Fibroblast of the conjunctiva (primary cell): ENCODE data around the gene DUSP2.
"Not testable (repeated sequence)": the region's sequence is repeated elsewhere in the genome, so short reads cannot be mapped to it uniquely, and the experiment has no call there.

Experiments
- DNase-seq: peaks from one replicate; pipeline ENCODE4 v3.0.0-alpha.2; 2010; ENCODE audit warnings: low read depth

Gene DUSP2

GRCh38 chr2:96146881-96147592 lies 1.8 kb upstream of the DUSP2 start:
- no peak for DNase-seq

GRCh38 chr2:96146153-96146880 lies 1.1 kb upstream of the DUSP2 start:
- DNase-seq: no peak

GRCh38 chr2:96145848-96146152 lies 560 bp upstream of the DUSP2 start:
- no peak for DNase-seq

- no peak for DNase-seq
Measured at GRCh38 chr2:96144481-96145035, 682 bp downstream of the DUSP2 start.

DNA sequence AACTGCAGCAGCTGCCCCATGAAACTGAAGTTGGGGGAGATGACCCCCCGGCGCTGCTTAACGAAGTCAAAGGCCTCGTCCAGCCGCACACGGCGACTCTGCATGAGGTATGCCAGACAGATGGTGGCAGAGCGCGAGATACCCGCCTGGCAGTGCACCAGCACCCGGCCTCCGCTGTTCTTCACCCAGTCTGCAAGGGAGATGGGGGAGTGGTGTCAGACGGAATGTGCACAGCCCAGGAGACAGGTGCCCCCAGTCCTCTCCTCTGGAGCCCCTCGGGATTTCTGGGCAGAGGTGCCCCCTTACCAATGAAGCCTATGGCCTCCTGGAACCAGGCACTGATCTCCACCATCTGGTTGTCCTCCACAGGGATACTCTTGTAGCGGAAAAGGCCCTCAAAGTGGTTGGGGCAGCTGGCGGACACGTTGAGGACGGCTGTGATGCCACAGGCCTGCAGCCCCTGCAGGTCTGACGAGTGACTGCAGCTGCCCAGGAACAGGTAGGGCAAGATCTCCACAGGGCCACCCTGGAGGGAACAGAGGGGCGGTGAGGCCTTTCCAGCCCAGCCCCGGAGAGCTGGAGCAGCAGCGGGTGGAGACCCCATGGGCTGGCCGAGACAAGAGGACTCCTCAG lies 1.3 kb downstream of the DUSP2 start:
- DNase-seq: no peak

DNA sequence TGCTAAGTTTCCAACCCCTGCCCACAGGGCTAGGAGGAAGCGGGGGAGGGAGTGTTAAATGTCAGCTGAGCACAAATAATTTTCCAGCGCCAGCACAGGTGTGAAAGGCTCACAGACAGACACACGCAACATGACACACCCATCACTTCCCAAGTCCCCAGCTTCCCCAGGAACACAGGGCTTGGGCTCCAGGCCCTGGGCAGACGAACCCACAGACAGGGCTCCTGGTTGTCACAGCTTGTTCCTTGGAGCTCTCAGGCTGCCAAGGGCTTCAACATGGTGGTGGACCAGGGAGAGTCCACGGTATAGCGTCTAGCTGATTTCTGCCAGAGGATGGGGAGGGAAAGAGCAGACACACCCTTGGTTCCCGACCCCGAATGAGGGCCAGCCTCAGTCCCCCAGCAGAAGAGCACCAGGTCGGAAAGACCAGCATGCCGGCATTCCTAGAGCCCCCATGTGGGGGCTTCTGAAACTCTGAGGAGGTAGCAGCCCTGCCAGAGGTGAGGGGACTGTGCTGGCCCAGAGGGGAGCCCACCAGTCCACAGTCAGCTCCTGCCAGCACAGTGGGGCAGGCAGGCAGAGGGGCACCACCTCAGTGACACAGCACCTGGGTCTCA lies 1.9 kb downstream of the DUSP2 start:
- no peak for DNase-seq

DNA sequence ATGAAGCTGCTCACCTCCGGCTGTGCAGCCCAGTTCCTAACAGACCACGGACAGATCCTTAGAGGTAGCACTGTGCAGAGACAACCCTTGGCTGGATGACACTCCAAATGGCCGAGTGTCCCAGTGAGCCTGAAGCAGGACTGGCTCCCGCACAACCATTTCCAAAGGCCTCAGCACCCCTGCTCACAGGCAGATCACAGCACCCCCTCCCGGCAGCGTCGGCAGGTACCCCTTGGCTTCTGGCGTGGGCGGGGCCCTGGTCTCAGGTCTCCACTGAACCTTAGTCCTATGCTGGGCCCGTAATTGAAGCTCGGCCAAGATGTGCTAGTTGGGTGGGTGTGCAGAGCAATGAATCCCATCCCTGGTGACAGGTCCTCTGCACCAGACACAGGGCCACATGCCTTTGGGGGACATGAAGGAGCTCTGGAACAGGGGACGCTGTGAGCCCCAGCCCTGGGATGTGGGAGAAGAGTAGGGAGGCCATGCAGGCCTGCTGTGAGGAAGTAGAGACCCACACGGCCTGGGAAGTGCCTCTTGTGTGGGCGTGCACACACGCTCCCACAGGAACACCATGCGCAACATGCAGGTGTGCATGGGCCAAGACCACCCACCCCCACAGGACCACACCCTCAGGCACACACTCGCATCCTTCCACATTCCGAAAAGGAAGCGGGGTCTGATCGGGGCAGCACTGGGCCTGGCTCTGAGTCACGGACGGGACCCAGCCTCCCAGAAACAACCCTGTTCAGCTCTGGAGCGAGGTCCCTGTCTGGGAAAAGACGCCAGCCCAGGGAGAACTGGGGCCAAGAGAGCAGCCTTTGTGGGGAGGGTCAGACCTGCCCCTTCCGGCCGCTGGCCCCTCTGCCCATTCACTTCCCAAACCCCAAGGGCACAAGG lies 2.8 kb downstream of the DUSP2 start:
- DNase-seq: no peak

GRCh38 chr2:96141624-96141967 lies 3.6 kb downstream of the DUSP2 start:
- not testable (repeated sequence) for DNase-seq

DNA sequence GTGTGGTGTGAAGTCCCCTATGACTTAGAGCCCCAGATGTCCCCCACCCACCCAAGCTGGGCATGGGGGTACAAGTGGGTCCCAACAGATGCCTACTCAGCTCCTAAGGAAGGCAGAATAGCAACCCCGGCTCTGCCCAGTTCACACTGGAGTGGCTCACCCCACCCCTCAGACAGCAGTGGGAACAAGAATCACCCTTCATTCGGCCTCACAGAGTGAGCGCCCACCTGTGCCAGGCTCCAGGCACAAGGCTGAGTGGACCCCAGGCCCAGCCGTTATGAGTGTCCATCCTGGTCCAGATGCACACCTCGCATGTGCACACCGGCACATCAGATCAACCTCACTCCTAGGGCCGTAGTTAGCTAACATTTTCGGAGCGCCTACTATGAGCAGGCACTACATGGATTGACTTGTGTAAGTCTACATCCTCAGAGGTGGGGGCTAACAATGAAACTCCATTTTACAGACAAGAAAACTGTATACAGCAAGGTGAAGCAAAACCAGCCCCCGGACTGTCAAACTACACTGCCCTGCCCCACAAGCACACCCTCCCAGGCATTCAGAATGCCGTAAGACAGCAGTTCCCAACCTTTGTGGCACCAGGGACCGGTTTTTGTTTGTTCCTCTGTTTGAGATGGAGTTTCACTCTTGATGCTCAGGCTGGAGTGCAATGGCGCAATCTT lies 4.2 kb downstream of the DUSP2 start:
- DNase-seq: no peak

DNA sequence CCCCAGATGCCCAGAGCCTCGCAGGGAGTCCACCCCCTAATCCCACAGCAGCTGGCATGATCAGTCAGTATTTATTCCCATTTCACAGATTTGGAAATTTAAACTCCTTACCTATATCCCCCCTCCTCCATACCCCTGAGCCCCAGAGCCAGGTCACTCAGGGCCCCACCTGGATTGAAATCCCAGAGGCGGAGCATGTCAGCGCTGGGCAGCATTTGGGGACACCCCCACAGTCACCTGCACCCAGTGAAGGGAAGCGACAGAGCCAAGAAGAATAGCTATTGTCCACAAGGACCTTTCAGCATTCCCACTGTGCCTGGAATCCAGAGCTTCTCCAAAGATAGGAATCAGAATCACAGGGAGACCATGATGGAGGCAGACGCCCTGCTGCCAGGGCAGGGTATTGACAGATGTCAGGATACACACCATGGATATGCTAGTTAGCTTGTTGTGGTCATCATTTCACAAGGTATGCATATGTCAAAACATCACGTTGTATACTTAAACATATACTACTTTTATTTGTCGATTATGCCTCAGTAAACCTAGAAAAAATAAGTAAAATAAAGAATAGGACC lies 6.0 kb downstream of the DUSP2 start:
- DNase-seq: no peak

DNA sequence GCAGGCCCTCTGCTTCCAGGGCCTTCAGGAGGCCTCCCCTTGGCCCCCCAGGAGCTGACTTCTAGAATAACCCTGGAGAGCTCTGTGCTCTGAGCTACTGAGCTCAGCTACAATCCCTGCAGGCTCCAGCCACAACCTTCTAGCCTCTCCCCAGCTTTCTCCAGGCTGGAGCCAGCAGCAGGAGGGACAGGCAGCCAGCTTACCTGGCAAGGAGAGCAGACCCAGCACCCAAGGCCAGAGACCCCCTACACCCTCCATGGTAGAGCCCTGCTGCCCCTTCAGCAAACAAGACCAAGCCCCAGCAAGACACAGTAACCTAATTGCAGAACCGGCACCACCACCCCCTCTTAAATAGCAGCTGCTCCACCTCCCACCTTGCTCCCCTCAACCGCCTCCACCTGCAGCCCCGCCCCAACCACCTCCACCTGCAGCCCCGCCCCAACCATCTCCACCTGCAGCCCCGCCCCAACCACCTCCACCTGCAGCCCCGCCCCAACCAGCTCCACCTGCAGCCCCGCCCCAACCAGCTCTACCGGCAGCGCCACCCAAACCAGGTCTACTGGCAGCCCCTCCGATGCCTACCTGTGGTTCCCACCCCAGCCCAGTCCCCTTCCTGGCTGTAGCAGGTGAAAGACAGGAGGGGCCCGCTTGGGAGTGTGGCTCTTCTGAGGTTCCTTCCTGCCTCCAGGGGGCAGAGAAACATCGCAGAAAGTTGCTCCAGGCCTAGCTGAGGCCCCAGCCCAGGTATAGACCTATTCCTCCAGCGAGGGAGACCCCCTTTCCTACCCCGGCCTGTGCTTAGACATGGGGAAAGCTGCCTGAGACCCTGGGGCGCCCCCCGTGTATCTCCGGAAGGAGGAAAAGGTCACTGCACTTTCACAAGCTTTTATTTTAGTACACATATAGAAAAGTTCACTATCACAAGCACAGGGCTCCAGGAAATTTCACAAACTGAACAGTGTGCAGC lies 6.8 kb downstream of the DUSP2 start, which contains the start of gene ASTL:
ASTL (minus strand) TSS at position 324 of the 967 bp plus-strand sequence; CDS start at position 258, 66 bp downstream.
- DNase-seq: no peak

DNA sequence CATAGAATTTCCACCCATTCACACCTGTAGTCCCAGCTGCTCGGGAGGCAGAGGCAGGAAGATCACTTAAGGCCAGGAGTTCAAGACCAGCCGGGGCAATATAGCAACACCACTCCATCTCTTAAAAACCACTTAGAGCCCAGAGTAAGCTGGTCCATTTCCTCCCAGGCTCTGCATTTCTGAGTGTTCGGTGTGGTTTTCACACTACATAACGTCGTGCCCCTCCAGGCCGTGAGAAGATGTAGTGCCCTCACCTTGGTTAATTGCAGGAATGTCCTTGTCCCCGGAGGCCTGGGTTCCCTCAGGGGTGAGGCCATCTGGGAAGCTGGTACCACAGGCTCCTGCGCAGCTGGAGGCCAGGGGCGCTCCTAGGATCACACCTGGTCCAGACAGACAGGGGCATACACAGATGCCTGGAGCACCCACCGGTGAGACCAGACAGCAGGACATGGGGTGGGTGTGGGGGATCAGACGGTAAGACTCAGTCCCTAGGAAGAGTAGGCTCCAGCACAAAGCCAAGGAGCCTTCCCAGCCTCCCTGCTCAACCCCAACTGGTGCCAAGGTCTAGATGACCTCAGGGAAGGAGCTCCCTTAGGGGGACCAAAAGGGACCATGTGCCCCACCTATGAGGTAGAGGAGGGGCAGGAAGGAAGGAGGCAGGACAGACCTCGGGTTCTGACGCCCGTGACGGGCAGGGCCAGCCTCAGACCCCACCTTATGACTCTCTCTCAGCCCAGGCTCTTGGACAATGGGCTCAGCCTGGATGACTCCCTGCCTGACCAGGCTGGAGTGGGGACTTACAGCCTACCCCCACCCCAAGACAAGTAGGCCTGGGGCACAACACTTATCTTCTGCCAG lies 7.7 kb downstream of the DUSP2 start:
- DNase-seq: no peak

DNA sequence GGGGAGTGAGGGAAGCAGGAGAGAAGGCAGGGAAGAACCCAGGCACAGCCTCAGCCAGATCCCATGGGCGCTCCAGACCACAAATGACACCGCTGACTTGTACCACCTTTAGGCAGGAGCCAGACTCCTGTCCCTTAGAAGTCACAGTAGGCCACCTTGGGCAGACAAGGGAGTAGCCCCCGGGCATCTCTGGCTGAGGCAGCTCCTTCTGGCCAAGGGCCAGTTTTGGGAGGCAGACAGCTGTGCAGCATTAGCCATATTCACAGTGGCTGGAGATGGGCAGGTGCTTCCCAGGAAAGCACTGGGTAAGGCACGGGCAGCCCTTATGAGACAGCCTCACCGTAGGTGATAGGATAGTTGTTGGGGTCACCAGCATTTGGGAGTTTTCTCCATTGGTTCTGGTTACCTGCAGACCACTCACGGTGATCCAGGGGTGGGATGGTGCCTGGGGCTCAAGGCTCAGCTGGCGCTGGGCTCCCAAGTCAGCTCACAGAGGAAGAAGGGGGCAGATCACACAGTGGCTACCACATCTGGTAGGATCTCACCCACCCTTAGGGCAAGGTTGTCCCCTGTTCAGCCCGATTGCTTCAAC lies 9.0 kb downstream of the DUSP2 start:
- no peak for DNase-seq

DNA sequence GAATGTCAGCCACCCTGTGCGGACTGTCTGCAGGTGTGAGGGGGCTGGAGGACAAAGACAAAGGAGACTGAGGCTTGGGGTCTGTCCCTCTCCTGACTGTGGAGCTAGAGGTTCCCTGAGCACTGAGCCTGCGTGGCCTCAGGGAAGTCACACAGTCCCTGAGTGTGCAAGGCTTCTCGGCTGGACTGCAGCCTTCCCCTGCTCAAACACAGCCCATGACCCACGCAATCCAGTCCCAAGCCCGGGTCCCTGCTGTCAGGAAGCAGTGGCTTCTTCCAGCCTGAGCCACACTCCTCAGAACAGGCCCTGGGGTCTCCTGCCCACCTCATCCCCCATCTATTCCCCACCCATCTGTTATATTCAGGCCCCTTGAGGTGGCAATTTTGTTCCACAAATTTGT lies 9.6 kb downstream of the DUSP2 start:
- no peak for DNase-seq

DNA sequence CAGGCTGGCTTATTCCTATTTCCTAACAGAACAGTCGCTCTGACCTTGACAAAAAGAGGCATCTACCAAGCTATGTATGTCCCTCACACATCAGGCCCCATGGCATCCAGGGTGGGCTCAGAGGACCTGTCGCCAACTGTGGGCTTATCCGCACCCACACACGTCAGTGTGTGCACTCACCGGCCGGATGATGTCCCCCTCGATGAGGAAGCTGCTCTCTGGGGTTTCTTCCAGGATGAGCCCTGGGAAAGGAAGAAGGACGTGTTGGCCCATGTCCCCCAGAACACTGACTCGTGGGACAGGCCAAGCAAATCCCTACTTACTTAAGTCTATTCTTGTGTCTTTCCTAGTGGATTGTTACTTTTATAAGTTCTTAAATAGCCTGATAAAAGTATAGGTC lies 10.1 kb downstream of the DUSP2 start:
- no peak for DNase-seq

DNA sequence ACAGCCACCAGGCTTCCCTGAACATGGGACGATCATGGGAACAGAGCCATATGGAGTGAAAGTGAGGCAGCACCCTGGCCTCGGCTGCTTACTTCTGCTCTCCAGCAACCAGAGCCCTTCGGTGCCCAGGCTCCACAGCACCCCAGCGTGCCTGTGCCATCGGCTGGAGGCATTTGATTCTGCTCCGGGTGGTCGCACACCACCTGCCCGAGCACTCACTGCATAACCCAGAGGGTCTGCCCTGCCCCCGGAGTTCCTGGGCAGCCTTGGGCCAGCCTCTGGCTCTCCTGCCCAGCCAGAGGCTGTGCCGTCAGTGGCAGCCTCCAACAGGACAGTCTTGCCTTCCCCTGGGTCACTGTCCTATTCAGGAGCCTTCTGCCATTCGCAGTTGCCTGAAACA lies 10.8 kb downstream of the DUSP2 start:
- DNase-seq: no peak

GRCh38 chr2:96131813-96132745 lies 13.2 kb downstream of the DUSP2 start:
- no peak for DNase-seq
